Psoas muscle (tissue), 8 donors: ENCODE data around the gene MEX3D. TPM values are rescaled to one million over a fixed set of nuclear protein-coding genes. Genes with fewer than 3 reads are reported as not detected.

ENCODE experiments used
- ATAC-seq, 4 donors: fragments of 200-7000 bp; cut with Tn5 transposase; one replicate each; pipeline ENCODE4 v1.9.1; 2020; ENCODE audit warnings: moderate library complexity in 3 of 4, mild to moderate bottlenecking in 2 of 4
- DNase-seq, 2 donors: peaks; one replicate each; pipeline ENCODE4 v3.0.0-alpha.2; 2020
- H3K27ac ChIP-seq: fragments of 200-600 bp; one replicate; pipeline ENCODE4 v1.8.0; 2022
- H3K27me3 ChIP-seq, 3 donors: fragments of 200-600 bp in 1 of 3; one replicate each; pipeline versions ENCODE4 v1.6.1 to v1.8.0; 2013 to 2022; ENCODE audit warnings: low read length in 2 of 3, mild to moderate bottlenecking in 2 of 3, moderate library complexity in 1 of 3; ENCODE audit not compliant: insufficient read depth in 3 of 3
- H3K36me3 ChIP-seq, 2 donors: fragments of 200-600 bp in 1 of 2; one replicate each; pipeline versions ENCODE4 v1.6.1 to v1.8.0; 2013 to 2022; ENCODE audit warnings: low read depth in 1 of 2, mild to moderate bottlenecking in 1 of 2, moderate library complexity in 1 of 2; ENCODE audit not compliant: insufficient read depth in 1 of 2
- H3K4me1 ChIP-seq: fragments of 200-600 bp; one replicate; pipeline ENCODE4 v1.8.0; 2022
- H3K4me3 ChIP-seq: fragments of 200-600 bp; one replicate; pipeline ENCODE4 v1.8.0; 2022; ENCODE audit warnings: mild to moderate bottlenecking
- H3K9me3 ChIP-seq: fragments of 200-600 bp; one replicate; pipeline ENCODE4 v1.8.0; 2022
- CTCF ChIP-seq: fragments of 200-600 bp; IDR thresholded peaks from one replicate; pipeline ENCODE4 v1.8.0; 2022; ENCODE audit warnings: antibody characterized with exemption
- WGBS, 3 donors: extraction: QIAGEN DNeasy Blood & Tissue Kit; methylation state at CpG; one replicate each; pipeline versions ENCODE4 v1.1.6 to v1.1.7; 2013; 5-methylcytosine and 5-hydroxymethylcytosine counted together
- intact Hi-C, 2 donors: fragments of 100-400 bp; cut with DNase I; formaldehyde crosslinking; loops; one replicate each; pipeline versions ENCODE4 v1.11.0 to v1.14.2; 2022
- polyA plus RNA-seq, 3 donors: library from polyadenylated mRNA; stranded (reverse); fragments of 200-250 nt; gene quantifications; one replicate each; pipeline ENCODE4 v1.2.3, GENCODE V29; 2013
- total RNA-seq, 4 donors: library from RNA; stranded (reverse); fragmentation: NEBNext Ultra II Directional in 2 of 4; extraction: Animal tissue kit (Norgen Biotek cat#: 25700) in 2 of 4; gene quantifications; one replicate each; pipeline versions ENCODE4 v1.2.1 to v1.2.4, GENCODE V29; 2021 to 2023
- donor health status: healthy with polysubstance abuse.
- donor health status: DM: no; HTN: no; CAD: no; lungs with moderate emphysema.
- donor health status: Bipolar disorder and iron deficiency.
- donor health status: healthy.
- donor health status: DM: yes; HTN: yes; CAD: no.
- donor health status: DM: no; HTN: no; CAD: no.
- donor health status: DM: no; HTN: no; CAD: no.
- donor health status: DM: yes; HTN: yes; CAD: no.

MEX3D gene
- total and polyA plus RNA-seq, 7 donors = 0.70 to 3.7 (median 2.5) TPM

- Histone ChIP-seq H3K36me3 (peaks cover 7 to 55% of the 10 kb centered on the region in 2 donors), H3K4me3 (no peak overlapping the region), H3K27ac (no peak overlapping the region), H3K4me1 (no peaks in the 10 kb centered on the region), H3K9me3 (no peaks in the 10 kb centered on the region), H3K27me3 (no peaks in the 10 kb centered on the region)
- intact Hi-C loops = no loop called here
- no peak for TF ChIP-seq CTCF
- no peak for ATAC-seq
- no peak for DNase-seq
- WGBS, 3 donors = 83 to 89% (median 85%) methylated on average over 29 to 30 of the region's 30 CpGs
Measured at GRCh38 chr19:1576242-1577089, 8.3 kb upstream of the MEX3D start.

- Histone ChIP-seq H3K4me3 (no peak overlapping the region), H3K27me3 (no peaks in the 10 kb centered on the region), H3K9me3 (no peaks in the 10 kb centered on the region), H3K4me1 (no peaks in the 10 kb centered on the region), H3K36me3 (peaks cover 5 to 46% of the 10 kb centered on the region in 2 donors), H3K27ac (no peak overlapping the region)
- 79 to 84% (median 82%) methylated on average over 22 of the region's 22 CpGs for WGBS, 3 donors
- no peak for TF ChIP-seq CTCF
- no peak for DNase-seq
- intact Hi-C loops = no loop called here
- peak in 2 of 4 donors; percentile 12 to 24 for ATAC-seq
Measured at GRCh38 chr19:1575323-1576241, 7.5 kb upstream of the MEX3D start.

GRCh38 chr19:1574354-1575136 lies 6.4 kb upstream of the MEX3D start:
- intact Hi-C loops = no loop called here
- no peak overlapping the region for H3K4me3 ChIP-seq
- no peaks in the 10 kb centered on the region for H3K4me1 ChIP-seq
- ATAC-seq (no peak), DNase-seq (no peak)
- TF ChIP-seq CTCF = no peak
- H3K9me3 ChIP-seq = no peaks in the 10 kb centered on the region
- H3K27ac ChIP-seq = no peak overlapping the region
- peaks cover 0 to 36% of the 10 kb centered on the region in 2 donors for H3K36me3 ChIP-seq
- WGBS, 3 donors = 78 to 82% (median 82%) methylated on average over 34 of the region's 34 CpGs
- H3K27me3 ChIP-seq = no peaks in the 10 kb centered on the region

- H3K27me3 ChIP-seq = no peaks in the 10 kb centered on the region
- H3K27ac ChIP-seq = no peak overlapping the region
- no peak for ATAC-seq
Measured at GRCh38 chr19:1572795-1573194, 4.7 kb upstream of the MEX3D start.

More at GRCh38 chr19:1572795-1573194, 4.7 kb upstream of the MEX3D start:
- intact Hi-C loops = no loop called here
- Histone ChIP-seq H3K4me1 (no peaks in the 10 kb centered on the region), H3K4me3 (no peak overlapping the region), H3K9me3 (no peaks in the 10 kb centered on the region), H3K36me3 (peaks cover 0 to 18% of the 10 kb centered on the region in 2 donors)
- DNase-seq = no peak
- TF ChIP-seq CTCF = no peak
- WGBS, 3 donors = 72 to 77% (median 74%) methylated on average over 9 of the region's 9 CpGs
